KMS-11 (cell line): ENCODE measurements around the gene UCHL1.

Experiments
- H2AFZ ChIP-seq: fragments of 200-600 bp; sonication (generic); 2 replicates; pipeline ENCODE4 v1.6.1; 2016; ENCODE audit warnings: antibody characterized with exemption, mixed run types, low read depth
- H3K27ac ChIP-seq: fragments of 200-600 bp; sonication (generic); 2 replicates; pipeline ENCODE4 v1.6.1; 2016; ENCODE audit warnings: mild to moderate bottlenecking, mixed run types
- H3K27me3 ChIP-seq: fragments of 200-600 bp; sonication (generic); 2 replicates; pipeline ENCODE4 v1.6.1; 2017; ENCODE audit warnings: mild to moderate bottlenecking, low read depth, mixed run types, moderate library complexity; ENCODE audit not compliant: insufficient read depth
- H3K36me3 ChIP-seq: fragments of 200-600 bp; sonication (generic); 2 replicates; pipeline ENCODE4 v1.6.1; 2017; ENCODE audit warnings: mild to moderate bottlenecking, mixed run types; ENCODE audit not compliant: insufficient read depth
- H3K4me1 ChIP-seq: fragments of 200-600 bp; sonication (generic); 2 replicates; pipeline ENCODE4 v1.6.1; 2016; ENCODE audit warnings: mild to moderate bottlenecking, low read depth, mixed run types; ENCODE audit not compliant: poor library complexity, severe bottlenecking
- H3K4me2 ChIP-seq: fragments of 200-600 bp; sonication (generic); 2 replicates; pipeline ENCODE4 v1.7.0; 2016; ENCODE audit warnings: mild to moderate bottlenecking, mixed run types
- H3K4me3 ChIP-seq: fragments of 200-600 bp; sonication (generic); IDR thresholded peaks from 2 replicates; pipeline ENCODE4 v1.6.1; 2017; ENCODE audit warnings: low read depth, low read length, mixed read lengths; ENCODE audit not compliant: insufficient read depth
- H3K79me2 ChIP-seq: fragments of 200-600 bp; sonication (generic); 2 replicates; pipeline ENCODE4 v1.6.1; 2016; ENCODE audit warnings: low read depth, mixed run types; ENCODE audit not compliant: insufficient read depth
- H3K9ac ChIP-seq: fragments of 200-600 bp; sonication (generic); 2 replicates; pipeline ENCODE4 v1.6.1; 2016; ENCODE audit warnings: mild to moderate bottlenecking, mixed run types
- H4K20me1 ChIP-seq: fragments of 200-600 bp; sonication (generic); 2 replicates; pipeline ENCODE4 v1.6.1; 2016; ENCODE audit warnings: mild to moderate bottlenecking, mixed run types; ENCODE audit not compliant: insufficient read depth
- TF ChIP-seq, protein P1 (sequence below): fragments of 200-600 bp; sonication (generic); conservative IDR thresholded peaks from 2 replicates; pipeline ENCODE4 v1.6.1; 2017; ENCODE audit warnings: low read depth, mild to moderate bottlenecking, antibody characterized with exemption, low read length, moderate library complexity, mixed read lengths

Gene UCHL1

DNA sequence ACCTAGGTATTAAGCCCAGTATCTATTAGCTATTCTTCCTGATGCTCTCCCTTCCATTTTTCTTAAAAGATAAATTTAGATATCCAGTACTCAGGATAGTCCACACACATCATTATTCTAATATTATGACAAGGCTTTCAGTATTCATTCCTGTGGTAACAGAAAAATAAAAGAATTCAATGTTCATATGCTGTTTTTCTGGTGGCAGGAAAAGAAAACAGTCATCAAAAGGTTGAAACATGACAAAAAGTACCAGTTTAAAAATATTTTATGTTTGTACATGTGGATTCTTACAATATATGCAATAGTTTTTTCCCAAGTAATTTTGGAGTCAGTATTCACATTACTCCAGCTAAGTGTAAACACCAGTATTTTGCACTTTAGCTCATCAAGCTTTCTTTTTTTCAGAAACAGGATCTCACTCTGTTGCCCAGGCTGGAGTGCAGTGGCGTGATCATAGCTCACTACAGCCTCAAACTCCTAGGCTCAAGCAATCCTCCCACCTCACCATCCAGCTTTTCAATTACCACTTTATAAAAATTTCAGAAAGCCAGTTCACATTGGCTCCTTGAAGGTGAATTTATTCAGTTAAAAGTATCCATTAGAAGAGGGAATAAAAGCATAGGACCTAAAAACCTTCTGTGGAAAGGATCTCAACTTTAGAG is 44.6 kb upstream of the UCHL1 start:
- peaks cover 25% of the 10 kb centered on the region for H3K4me1 ChIP-seq
- no peaks in the 10 kb centered on the region for H3K27me3 ChIP-seq
- no peak overlapping the region for H2AFZ ChIP-seq
- H3K4me2 ChIP-seq = peak overlapping the region; percentile 78; the same call in 1 of the 2 replicates
- no peaks in the 10 kb centered on the region for H4K20me1 ChIP-seq
- no peak overlapping the region for H3K27ac ChIP-seq
- no peaks in the 10 kb centered on the region for H3K79me2 ChIP-seq
- no peak overlapping the region for H3K9ac ChIP-seq
- H3K4me3 ChIP-seq = no peak overlapping the region
- TF ChIP-seq, protein P1, sequence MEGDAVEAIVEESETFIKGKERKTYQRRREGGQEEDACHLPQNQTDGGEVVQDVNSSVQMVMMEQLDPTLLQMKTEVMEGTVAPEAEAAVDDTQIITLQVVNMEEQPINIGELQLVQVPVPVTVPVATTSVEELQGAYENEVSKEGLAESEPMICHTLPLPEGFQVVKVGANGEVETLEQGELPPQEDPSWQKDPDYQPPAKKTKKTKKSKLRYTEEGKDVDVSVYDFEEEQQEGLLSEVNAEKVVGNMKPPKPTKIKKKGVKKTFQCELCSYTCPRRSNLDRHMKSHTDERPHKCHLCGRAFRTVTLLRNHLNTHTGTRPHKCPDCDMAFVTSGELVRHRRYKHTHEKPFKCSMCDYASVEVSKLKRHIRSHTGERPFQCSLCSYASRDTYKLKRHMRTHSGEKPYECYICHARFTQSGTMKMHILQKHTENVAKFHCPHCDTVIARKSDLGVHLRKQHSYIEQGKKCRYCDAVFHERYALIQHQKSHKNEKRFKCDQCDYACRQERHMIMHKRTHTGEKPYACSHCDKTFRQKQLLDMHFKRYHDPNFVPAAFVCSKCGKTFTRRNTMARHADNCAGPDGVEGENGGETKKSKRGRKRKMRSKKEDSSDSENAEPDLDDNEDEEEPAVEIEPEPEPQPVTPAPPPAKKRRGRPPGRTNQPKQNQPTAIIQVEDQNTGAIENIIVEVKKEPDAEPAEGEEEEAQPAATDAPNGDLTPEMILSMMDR = no peak
- no peaks in the 10 kb centered on the region for H3K36me3 ChIP-seq

DNA sequence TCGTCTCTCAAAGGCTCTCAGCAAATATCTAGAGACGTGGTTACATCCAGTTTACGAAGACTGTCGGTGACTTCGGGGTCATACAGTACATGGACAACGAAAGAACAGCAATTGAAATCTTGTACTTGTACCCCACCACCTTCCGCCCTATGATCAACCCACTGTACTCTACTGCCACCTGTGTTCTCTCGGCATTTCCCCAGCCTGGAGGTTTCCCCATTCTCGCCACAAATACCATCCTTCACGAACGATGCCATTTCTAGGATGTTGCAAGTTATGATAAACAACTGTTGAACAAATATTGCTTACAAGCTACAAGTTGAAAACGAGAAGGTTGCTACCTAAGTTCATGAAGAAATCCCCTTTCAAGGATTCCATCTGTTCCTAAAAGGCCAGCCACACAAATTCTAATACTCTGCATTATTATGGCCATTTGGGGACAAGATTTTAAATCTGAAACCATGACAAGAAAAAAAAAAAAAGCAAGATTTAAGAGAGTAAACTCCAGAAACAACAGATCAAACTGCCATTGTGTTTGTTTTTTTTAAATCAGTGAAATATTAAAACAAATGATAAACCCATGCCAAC is 44.0 kb upstream of the UCHL1 start:
- no peaks in the 10 kb centered on the region for H4K20me1 ChIP-seq
- no peak overlapping the region for H3K27ac ChIP-seq
- H3K36me3 ChIP-seq = no peaks in the 10 kb centered on the region
- H3K9ac ChIP-seq = no peak overlapping the region
- no peaks in the 10 kb centered on the region for H3K27me3 ChIP-seq
- peaks cover 25% of the 10 kb centered on the region for H3K4me1 ChIP-seq
- H3K4me3 ChIP-seq = no peak overlapping the region
- TF ChIP-seq, protein P1 = no peak
- H2AFZ ChIP-seq = no peak overlapping the region
- peak overlapping the region; percentile 78 for H3K4me2 ChIP-seq
- H3K79me2 ChIP-seq = no peaks in the 10 kb centered on the region

- TF ChIP-seq, protein P1 = no peak
- Histone ChIP-seq H3K4me1 (peaks cover 25% of the 10 kb centered on the region), H3K4me3 (no peak overlapping the region), H2AFZ (peak overlapping the region; percentile 54), H3K36me3 (no peaks in the 10 kb centered on the region), H3K79me2 (no peaks in the 10 kb centered on the region), H4K20me1 (no peaks in the 10 kb centered on the region), H3K9ac (peak overlapping the region; percentile 42; the same call in 1 of the 2 replicates), H3K4me2 (peak overlapping the region; percentile 78; the same call in 1 of the 2 replicates), H3K27me3 (no peaks in the 10 kb centered on the region), H3K27ac (no peak overlapping the region)
Measured at GRCh38 chr4:41213625-41214135, 43.0 kb upstream of the UCHL1 start.

GRCh38 chr4:41214136-41214824 is 42.4 kb upstream of the UCHL1 start, which contains the start of gene APBB2:
TSS of gene APBB2 (minus strand) at chr4:41214542. CDS start at chr4:41033254, 181,288 bp downstream.
- Histone ChIP-seq H3K4me2 (peak within 1 kb of the TSS; percentile 78; the same call in 1 of the 2 replicates), H3K4me1 (peaks cover 25% of the 10 kb centered on the region), H2AFZ (peak within 1 kb of the TSS; percentile 54)

More at GRCh38 chr4:41214136-41214824, 42.4 kb upstream of the UCHL1 start, which contains the start of gene APBB2:
- no peaks in the 10 kb centered on the region for H3K36me3 ChIP-seq
- no peaks in the 10 kb centered on the region for H3K27me3 ChIP-seq
- H3K4me3 ChIP-seq = no peak within 1 kb of the TSS
- no peaks in the 10 kb centered on the region for H3K79me2 ChIP-seq
- no peak within 1 kb of the TSS; the same call in 1 of the 2 replicates for H3K27ac ChIP-seq
- TF ChIP-seq, protein P1 = no peak
- no peaks in the 10 kb centered on the region for H4K20me1 ChIP-seq
- H3K9ac ChIP-seq = peak within 1 kb of the TSS; percentile 42; the same call in 1 of the 2 replicates
